ENCODE measurements around the gene TUBA3E. TPM values are rescaled to one million over a fixed set of nuclear protein-coding genes. Genes with fewer than 3 reads are reported as not detected.
"Not testable (repeated sequence)": the region's sequence is repeated elsewhere in the genome, so short reads cannot be mapped to it uniquely, and the experiment has no call there.

Gene TUBA3E
- total and polyA plus RNA-seq, 2 donors (not counting 3 experiments of a cell fraction or from before 2014, with no cell fraction given), result not detected

- ChIA-PET CTCF (interaction anchor here (1.4 kb wide), 1 partner anchor 18 kb away, joined by 5 read pairs; the partner anchor contains the start of gene SMPD4), POLR2A (no interaction called here)
- Histone ChIP-seq H2AFZ (ENCODE audit: low read depth, low read length) (no peak overlapping the region), H4K20me1 (replicated peaks; ENCODE audit: control insufficient read depth, extremely low read depth, insufficient read depth, low read length) (no peaks in the 10 kb centered on the region), H3K79me2 (ENCODE audit: control insufficient read depth, insufficient read depth, low read length) (no peaks in the 10 kb centered on the region), H3K4me1 (ENCODE audit: control insufficient read depth, extremely low read depth, insufficient read depth, low read length) (no peaks in the 10 kb centered on the region), H3K27ac (ENCODE audit: insufficient read depth, low read depth, low read length) (no peak overlapping the region), H3K4me3 (replicated peaks in 1 of 3; ENCODE audit: insufficient read depth in 1 of 3, low read depth in 1 of 3, low read length in 3 of 3) (no peak overlapping the region), H3K9me3 (replicated peaks; ENCODE audit: control insufficient read depth, insufficient read depth, low read length) (no peaks in the 10 kb centered on the region), H3K27me3 (ENCODE audit: control insufficient read depth in 2 of 2, insufficient read depth in 2 of 2, low read length in 2 of 2) (no peaks in the 10 kb centered on the region), H3K4me2 (ENCODE audit: insufficient read depth, low read length) (no peak overlapping the region), H3K9me1 (replicated peaks; ENCODE audit: control insufficient read depth, extremely low read depth, insufficient read depth, low read length) (no peaks in the 10 kb centered on the region), H3K36me3 (ENCODE audit: control insufficient read depth in 2 of 2, extremely low read depth in 1 of 2, insufficient read depth in 2 of 2, low read length in 2 of 2) (peaks cover 3 to 26% of the 10 kb centered on the region in 2 experiments), H3K9ac (replicated peaks; ENCODE audit: extremely low read depth, insufficient read depth, low read length) (no peak overlapping the region)
- TF ChIP-seq FOS (IDR thresholded peaks at IDR 0.05; ENCODE audit: borderline replicate concordance, insufficient read depth, low read length), result no peak
- TF ChIP-seq EZH2 (IDR thresholded peaks at IDR 0.05; ENCODE audit: borderline replicate concordance, low read depth, low read length, severe bottlenecking), result no peak
- TF ChIP-seq POLR2A (IDR thresholded peaks at IDR 0.05; ENCODE audit: low read depth, low read length), result no peak
- TF ChIP-seq MAX (IDR thresholded peaks at IDR 0.05; ENCODE audit: insufficient read depth, insufficient read length), result no peak
- TF ChIP-seq MYC (IDR thresholded peaks at IDR 0.05; ENCODE audit: low read depth, low read length), result no peak
- TF ChIP-seq CTCF (IDR thresholded peaks at IDR 0.05; ENCODE audit: extremely low read depth in 1 of 2, insufficient read depth in 1 of 2, low read depth in 1 of 2, low read length in 2 of 2), result no peak
- TF ChIP-seq POLR2AphosphoS5 (IDR thresholded peaks at IDR 0.05; ENCODE audit: insufficient read depth, low read depth, low read length), result no peak
- TF ChIP-seq JUN (IDR thresholded peaks at IDR 0.05; ENCODE audit: borderline replicate concordance, insufficient read depth, insufficient read length, low read depth), result no peak
- TF ChIP-seq GATA2 (IDR thresholded peaks at IDR 0.05; ENCODE audit: insufficient read depth, insufficient read length, low read depth, low read length), result no peak
- DNase-seq (ENCODE audit: low read depth, low spot score), result no peak
- dilution Hi-C loops (cut with MboI; ENCODE audit: extremely low pct_ligation_motif_present, low sequenced_read_pairs), result no loop called here
- intact Hi-C loops (cut with micrococcal nuclease), result no loop called here
- no TSS peak for BruUV-seq (replicated peaks)
- FAIRE-seq, result no peak
These were observed 35.3 kb downstream of the TUBA3E start for GRCh38 chr2:130162968-130163367.

GRCh38 chr2:130162486-130162885 lies 35.8 kb downstream of the TUBA3E start:
- CTCF ChIA-PET; POLR2A ChIA-PET; H3K9me3 ChIP-seq (replicated peaks; ENCODE audit: control insufficient read depth, insufficient read depth, low read length); H3K79me2 ChIP-seq (ENCODE audit: control insufficient read depth, insufficient read depth, low read length); H3K4me3 ChIP-seq (replicated peaks in 1 of 3; ENCODE audit: insufficient read depth in 1 of 3, low read depth in 1 of 3, low read length in 3 of 3); BruUV-seq (replicated peaks); H4K20me1 ChIP-seq (replicated peaks; ENCODE audit: control insufficient read depth, extremely low read depth, insufficient read depth, low read length); FAIRE-seq; H3K9ac ChIP-seq (replicated peaks; ENCODE audit: extremely low read depth, insufficient read depth, low read length); H3K9me1 ChIP-seq (replicated peaks; ENCODE audit: control insufficient read depth, extremely low read depth, insufficient read depth, low read length); H3K27ac ChIP-seq (ENCODE audit: insufficient read depth, low read depth, low read length); intact Hi-C loops (cut with micrococcal nuclease); DNase-seq (ENCODE audit: low read depth, low spot score); H3K27me3 ChIP-seq (ENCODE audit: control insufficient read depth in 2 of 2, insufficient read depth in 2 of 2, low read length in 2 of 2); H3K4me2 ChIP-seq (ENCODE audit: insufficient read depth, low read length); H2AFZ ChIP-seq (ENCODE audit: low read depth, low read length); dilution Hi-C loops (cut with MboI; ENCODE audit: extremely low pct_ligation_motif_present, low sequenced_read_pairs); H3K4me1 ChIP-seq (ENCODE audit: control insufficient read depth, extremely low read depth, insufficient read depth, low read length): not testable (repeated sequence)
- peaks cover 3 to 26% of the 10 kb centered on the region in 2 experiments for H3K36me3 ChIP-seq (ENCODE audit: control insufficient read depth in 2 of 2, extremely low read depth in 1 of 2, insufficient read depth in 2 of 2, low read length in 2 of 2)

Measured in endothelial cell of umbilical vein (primary cell).